ENCODE measurements around the gene GRAP.

GRAP gene

GRCh38 chr17:18999394-18999793 is 47.4 kb downstream of the GRAP start:
- H3K27ac ChIP-seq (ENCODE audit: low read depth, low read length, poor library complexity, severe bottlenecking): no peak overlapping the region
- H3K4me2 ChIP-seq (ENCODE audit: low read length): no peak overlapping the region
- TF ChIP-seq CTCF (IDR thresholded peaks at IDR 0.05; ENCODE audit: low read length) (no peak), EZH2 (IDR thresholded peaks at IDR 0.05; ENCODE audit: borderline replicate concordance, low read length) (no peak)
- no peak overlapping the region for H3K9ac ChIP-seq (ENCODE audit: low read length)
- no peak overlapping the region for H3K4me3 ChIP-seq (ENCODE audit: low read depth, low read length, poor library complexity, severe bottlenecking)
- no peaks in the 10 kb centered on the region for H3F3A ChIP-seq (ENCODE audit: insufficient read depth, low read length)
- H2AFZ ChIP-seq (ENCODE audit: low read length): no peak overlapping the region
- no peaks in the 10 kb centered on the region for H3K79me2 ChIP-seq (ENCODE audit: insufficient read depth, low read length)
- H3K27me3 ChIP-seq (ENCODE audit: insufficient read depth, low read length): no peaks in the 10 kb centered on the region
- H3K36me3 ChIP-seq (ENCODE audit: insufficient read depth, low read length): peaks cover 31% of the 10 kb centered on the region
- H3K4me1 ChIP-seq (ENCODE audit: insufficient read depth, low read length, severe bottlenecking): peaks cover 25% of the 10 kb centered on the region
- peaks cover 6% of the 10 kb centered on the region; the same call in 1 of the 2 replicates for H3K9me3 ChIP-seq (ENCODE audit: low read length)
- H4K20me1 ChIP-seq (ENCODE audit: insufficient read depth, low read length): no peaks in the 10 kb centered on the region
- no peaks in the 10 kb centered on the region for H3K9me2 ChIP-seq (ENCODE audit: low read depth, low read length)

- H3K4me3 ChIP-seq (ENCODE audit: low read depth, low read length, poor library complexity, severe bottlenecking): no peak overlapping the region
- no peaks in the 10 kb centered on the region for H3K9me2 ChIP-seq (ENCODE audit: low read depth, low read length)
- peaks cover 6% of the 10 kb centered on the region; the same call in 1 of the 2 replicates for H3K9me3 ChIP-seq (ENCODE audit: low read length)
- no peak overlapping the region for H3K9ac ChIP-seq (ENCODE audit: low read length)
- TF ChIP-seq EZH2 (IDR thresholded peaks at IDR 0.05; ENCODE audit: borderline replicate concordance, low read length): no peak
- TF ChIP-seq CTCF (IDR thresholded peaks at IDR 0.05; ENCODE audit: low read length): no peak
- H3K27ac ChIP-seq (ENCODE audit: low read depth, low read length, poor library complexity, severe bottlenecking): no peak overlapping the region
- H3K4me1 ChIP-seq (ENCODE audit: insufficient read depth, low read length, severe bottlenecking): peaks cover 30% of the 10 kb centered on the region
- no peaks in the 10 kb centered on the region for H4K20me1 ChIP-seq (ENCODE audit: insufficient read depth, low read length)
- no peak overlapping the region for H2AFZ ChIP-seq (ENCODE audit: low read length)
- H3K4me2 ChIP-seq (ENCODE audit: low read length): no peak overlapping the region
- H3F3A ChIP-seq (ENCODE audit: insufficient read depth, low read length): no peaks in the 10 kb centered on the region
- no peaks in the 10 kb centered on the region for H3K79me2 ChIP-seq (ENCODE audit: insufficient read depth, low read length)
- peaks cover 28% of the 10 kb centered on the region for H3K36me3 ChIP-seq (ENCODE audit: insufficient read depth, low read length)
- no peaks in the 10 kb centered on the region for H3K27me3 ChIP-seq (ENCODE audit: insufficient read depth, low read length)
These were observed 49.0 kb downstream of the GRAP start for GRCh38 chr17:18997650-18998196.

- no peaks in the 10 kb centered on the region for H3K79me2 ChIP-seq (ENCODE audit: insufficient read depth, low read length)
- no peaks in the 10 kb centered on the region for H3K27me3 ChIP-seq (ENCODE audit: insufficient read depth, low read length)
- H2AFZ ChIP-seq (ENCODE audit: low read length): no peak overlapping the region
- no peaks in the 10 kb centered on the region for H4K20me1 ChIP-seq (ENCODE audit: insufficient read depth, low read length)
- H3K9ac ChIP-seq (ENCODE audit: low read length): no peak overlapping the region
- H3K27ac ChIP-seq (ENCODE audit: low read depth, low read length, poor library complexity, severe bottlenecking): no peak overlapping the region
- H3K4me1 ChIP-seq (ENCODE audit: insufficient read depth, low read length, severe bottlenecking): peaks cover 23% of the 10 kb centered on the region
- no peaks in the 10 kb centered on the region for H3F3A ChIP-seq (ENCODE audit: insufficient read depth, low read length)
- H3K4me2 ChIP-seq (ENCODE audit: low read length): no peak overlapping the region
- peaks cover 6% of the 10 kb centered on the region; the same call in 1 of the 2 replicates for H3K9me3 ChIP-seq (ENCODE audit: low read length)
- no peak overlapping the region for H3K4me3 ChIP-seq (ENCODE audit: low read depth, low read length, poor library complexity, severe bottlenecking)
- no peaks in the 10 kb centered on the region for H3K9me2 ChIP-seq (ENCODE audit: low read depth, low read length)
- H3K36me3 ChIP-seq (ENCODE audit: insufficient read depth, low read length): peaks cover 21% of the 10 kb centered on the region; the same call in 1 of the 2 replicates
- TF ChIP-seq EZH2 (IDR thresholded peaks at IDR 0.05; ENCODE audit: borderline replicate concordance, low read length) (no peak), CTCF (IDR thresholded peaks at IDR 0.05; ENCODE audit: low read length) (no peak)
These were observed 50.3 kb downstream of the GRAP start for GRCh38 chr17:18996458-18996857.

All from OCI-LY1 (cell line).